HG02759 (cell line): ENCODE results near the gene ZNF559.

Experiments
- ATAC-seq: cut with Tn5 transposase; IDR thresholded peaks from one replicate; pipeline ENCODE4 v1.9.1; 2021; ENCODE audit warnings: mild to moderate bottlenecking, moderate library complexity; ENCODE audit not compliant: unreplicated experiment

ZNF559 gene

DNA sequence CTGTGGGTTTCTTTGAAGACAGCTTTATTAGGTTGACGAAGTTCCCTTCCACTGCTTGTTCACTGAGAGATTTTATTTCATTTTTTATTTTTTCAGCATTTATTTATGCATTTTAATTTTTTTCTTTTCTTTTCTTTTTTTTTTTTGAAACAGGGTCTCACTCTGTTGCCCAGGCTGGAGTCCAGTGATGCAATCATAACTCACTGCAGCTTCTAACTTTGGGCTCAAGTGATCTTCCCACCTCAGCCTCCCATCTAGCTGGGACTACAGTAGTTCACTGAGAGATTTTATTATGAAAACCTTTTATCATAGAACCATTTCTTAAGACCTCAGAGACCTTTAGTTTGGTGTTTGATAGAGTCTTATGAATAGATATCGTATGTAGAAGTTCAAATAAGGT lies 28.5 kb downstream of the ZNF559 start:
- ATAC-seq = no peak

GRCh38 chr19:9353011-9353410 lies 29.0 kb downstream of the ZNF559 start:
- no peak for ATAC-seq

GRCh38 chr19:9354651-9355050 lies 30.7 kb downstream of the ZNF559 start:
- ATAC-seq = no peak

DNA sequence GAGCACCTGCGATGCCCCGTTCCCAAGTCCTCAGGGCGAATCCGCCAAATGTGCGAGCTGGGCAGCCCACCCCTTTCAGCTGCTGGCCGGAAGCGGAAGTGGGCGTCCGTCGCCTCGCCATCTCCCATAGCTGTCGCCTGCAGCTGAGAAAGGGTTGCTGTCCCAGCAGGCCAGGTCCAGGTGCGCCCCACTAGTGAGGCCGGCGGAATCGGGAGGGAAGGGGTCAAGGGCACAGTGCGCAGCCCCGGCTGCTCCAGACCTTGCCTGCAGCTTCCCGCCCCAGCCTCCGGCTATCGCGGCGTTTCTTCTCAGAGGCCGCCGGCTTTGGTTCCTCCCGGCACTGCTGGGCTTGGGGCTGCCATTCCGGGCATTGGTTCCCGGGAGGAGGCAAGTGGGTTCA lies 38.9 kb downstream of the ZNF559 start, which contains the start of gene ZNF177:
ZNF177 (plus strand) TSS at position 109 of the 400 bp plus-strand sequence. CDS start 15,299 bp downstream, outside the sequence.
- no peak for ATAC-seq

DNA sequence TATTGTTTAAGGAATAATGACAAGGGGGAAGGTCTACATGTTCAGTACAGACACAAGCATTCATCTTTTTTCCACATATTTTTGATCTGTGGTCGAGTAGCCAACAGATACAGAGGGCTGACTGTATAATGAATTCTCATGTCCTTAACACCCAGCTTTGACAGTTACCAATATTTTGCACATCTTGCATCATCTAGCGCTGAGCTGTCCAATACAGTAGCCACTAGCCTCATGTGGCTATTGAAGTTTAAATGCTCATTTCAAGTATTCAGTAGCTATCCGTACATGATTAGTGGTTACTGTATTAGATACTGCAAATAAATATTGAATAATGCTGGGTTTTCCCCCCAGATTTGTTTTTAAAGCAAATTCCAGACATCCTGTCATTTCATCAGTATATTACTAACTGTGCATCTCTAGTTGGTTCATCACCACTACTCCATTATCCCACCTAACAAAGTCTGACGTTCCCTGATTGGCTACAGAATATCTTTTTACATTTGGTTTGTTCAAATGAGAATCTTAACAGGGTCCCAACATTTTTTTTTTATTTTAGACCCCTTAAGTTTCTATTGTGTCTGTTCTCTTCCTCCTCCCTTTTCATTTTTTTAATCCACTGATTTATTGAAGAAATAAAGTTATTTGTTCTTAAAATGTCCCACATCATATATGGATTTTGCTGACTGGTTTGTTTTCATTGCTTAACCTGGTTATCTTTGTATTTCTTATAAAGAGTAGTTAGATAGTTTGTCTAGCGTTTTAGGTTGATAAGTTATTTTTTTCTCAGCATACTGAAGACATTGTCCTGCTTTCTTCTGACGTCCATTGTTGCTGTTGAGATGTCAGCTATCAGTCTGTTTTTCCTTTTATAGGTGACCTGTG lies 47.0 kb downstream of the ZNF559 start:
- ATAC-seq = no peak

DNA sequence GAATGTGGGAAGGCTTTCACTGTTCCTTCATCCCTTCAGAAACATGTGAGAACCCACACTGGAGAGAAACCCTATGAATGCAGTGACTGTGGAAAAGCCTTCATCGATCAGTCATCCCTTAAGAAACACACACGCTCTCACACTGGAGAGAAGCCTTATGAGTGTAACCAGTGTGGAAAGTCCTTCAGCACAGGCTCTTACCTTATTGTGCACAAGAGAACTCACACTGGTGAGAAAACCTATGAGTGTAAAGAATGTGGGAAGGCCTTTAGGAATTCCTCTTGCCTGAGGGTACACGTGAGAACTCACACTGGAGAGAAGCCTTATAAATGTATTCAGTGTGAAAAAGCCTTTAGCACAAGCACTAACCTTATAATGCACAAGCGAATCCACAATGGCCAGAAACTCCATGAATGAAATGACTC lies 57.4 kb downstream of the ZNF559 start:
- no peak for ATAC-seq
